ENCODE data around the gene OCA2. TPM values are rescaled to one million over a fixed set of nuclear protein-coding genes. Genes with fewer than 3 reads are reported as not detected.

Gene OCA2
- total RNA-seq, 1 donor from 2014 or later, result 25.7 TPM

GRCh38 chr15:27844018-27844666 is 255.0 kb downstream of the OCA2 start:
- no peak for DNase-seq

- no peak for DNase-seq
Measured at GRCh38 chr15:27843146-27843545, 256.0 kb downstream of the OCA2 start.

- DNase-seq, result no peak
Measured at GRCh38 chr15:27842526-27842925, 256.6 kb downstream of the OCA2 start.

GRCh38 chr15:27835233-27835939 is 263.7 kb downstream of the OCA2 start:
- DNase-seq, result no peak

DNA sequence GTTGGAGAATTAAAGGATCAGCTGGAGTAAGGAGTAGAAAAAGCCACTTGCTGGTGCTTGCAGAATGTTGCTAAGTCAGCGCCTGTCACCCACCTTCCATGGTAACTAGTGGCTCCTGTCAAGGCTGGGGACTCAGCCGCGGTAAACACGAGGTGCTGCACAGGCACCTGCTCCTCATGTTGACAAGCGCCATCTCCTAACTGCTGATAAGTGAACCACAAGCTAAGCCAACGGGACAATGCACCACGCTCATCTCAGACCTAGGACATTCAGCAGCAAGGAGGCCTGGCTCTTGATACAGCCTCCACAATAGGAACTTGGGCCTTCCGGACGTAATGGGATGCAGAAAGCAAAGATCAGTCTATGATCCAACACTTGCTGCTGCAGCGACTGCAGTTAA is 264.4 kb downstream of the OCA2 start:
- DNase-seq, result no peak

- DNase-seq, result no peak
Measured at GRCh38 chr15:27833974-27834373, 265.1 kb downstream of the OCA2 start.

DNA sequence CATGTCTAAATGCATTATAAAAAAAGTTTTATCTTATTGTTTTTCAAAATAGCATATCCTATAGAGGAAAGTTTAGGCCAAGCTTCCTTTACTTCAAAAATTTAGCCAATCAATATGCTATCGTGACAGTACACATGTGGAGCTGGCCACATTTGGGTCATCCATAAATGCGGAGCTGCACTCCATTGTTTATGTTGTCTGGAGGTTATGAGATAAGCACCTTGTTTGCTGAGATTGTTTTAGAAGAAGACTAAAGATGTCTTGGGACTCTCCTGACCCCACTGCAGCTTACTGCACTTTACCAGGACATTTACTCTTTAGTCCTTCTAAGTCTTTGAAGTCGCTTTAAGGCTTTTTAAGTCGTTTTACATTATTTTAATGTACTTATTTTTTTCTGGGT is 265.9 kb downstream of the OCA2 start:
- DNase-seq, result no peak

DNA sequence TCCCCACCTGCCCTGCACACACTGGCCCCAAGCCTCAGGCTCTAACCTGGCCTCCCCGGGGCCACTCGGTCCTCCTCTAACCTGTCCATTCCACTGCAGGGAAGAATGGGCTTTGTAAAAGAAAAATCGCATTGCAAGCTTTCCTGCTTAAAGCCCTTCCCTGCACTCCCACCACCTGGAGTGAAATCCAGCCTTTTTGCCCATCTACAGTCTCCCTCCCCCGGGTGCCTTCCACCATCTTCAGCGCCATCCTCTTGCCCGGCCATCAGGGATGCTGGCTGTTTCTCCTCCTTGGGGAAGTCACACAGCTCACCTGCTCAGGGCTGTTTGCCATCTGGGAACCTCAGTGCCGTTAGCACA is 266.9 kb downstream of the OCA2 start:
- DNase-seq, result no peak

DNA sequence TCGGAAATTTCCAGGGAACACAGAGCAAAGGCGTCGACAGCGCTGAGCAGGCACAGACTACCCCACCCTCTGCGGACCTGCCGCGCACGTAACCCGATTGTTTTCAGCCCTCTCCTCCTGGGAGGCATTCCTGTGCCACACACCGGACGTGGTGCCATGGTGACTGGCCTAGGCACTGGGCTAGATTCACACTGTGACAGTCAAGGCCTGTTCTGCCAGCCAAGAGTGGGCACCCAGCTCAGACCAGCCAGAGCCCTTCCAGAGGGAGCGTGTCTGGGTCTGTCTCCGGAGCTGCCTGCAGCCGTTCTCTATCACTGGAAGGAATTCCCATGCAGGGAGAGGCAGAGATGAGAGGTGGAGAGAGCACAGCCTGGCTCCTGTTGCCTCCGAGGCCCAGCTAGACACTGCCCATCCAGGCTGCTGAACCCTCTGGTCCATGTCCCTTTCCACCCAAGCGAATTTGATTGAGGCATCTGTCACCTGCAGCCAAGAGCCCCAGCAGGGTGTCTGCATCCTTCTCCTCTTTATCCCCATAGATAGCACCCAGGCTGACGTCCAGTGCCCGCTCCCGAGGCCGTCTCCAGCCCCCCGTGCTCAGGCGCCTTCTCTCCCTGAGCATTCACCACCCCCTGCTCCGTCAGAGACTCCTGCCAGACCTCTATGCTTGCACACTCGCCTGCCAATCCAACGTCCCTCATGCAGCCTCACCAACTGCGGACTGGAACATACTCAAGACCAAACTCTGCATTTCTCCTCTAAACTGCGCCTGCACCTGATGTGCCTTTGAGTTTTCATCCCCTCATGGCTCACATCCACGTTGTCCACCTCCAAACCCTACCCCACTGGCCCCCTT is 267.5 kb downstream of the OCA2 start:
- no peak for DNase-seq

DNA sequence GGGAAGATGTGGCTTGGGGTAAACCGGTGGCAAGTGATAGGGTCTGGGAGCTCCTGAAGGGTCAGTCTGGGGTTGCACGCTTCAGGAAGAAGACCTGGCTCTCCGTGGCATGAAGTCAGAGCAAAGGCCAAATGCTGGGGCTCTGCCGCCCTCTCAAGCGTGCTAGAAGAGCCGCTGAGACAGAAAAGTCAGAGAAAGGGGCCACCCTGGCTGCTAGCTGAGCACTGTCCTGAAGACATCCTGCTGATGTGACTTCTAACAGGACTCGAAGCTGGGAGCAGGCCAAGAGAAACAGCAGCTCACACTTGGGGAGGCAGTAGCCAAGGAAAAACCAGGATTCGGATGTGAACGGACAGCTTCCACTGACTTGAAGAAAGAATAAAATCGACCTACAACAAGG is 270.4 kb downstream of the OCA2 start:
- DNase-seq, result no peak

GRCh38 chr15:27826902-27827714 is 272.0 kb downstream of the OCA2 start:
- DNase-seq, result no peak

DNA sequence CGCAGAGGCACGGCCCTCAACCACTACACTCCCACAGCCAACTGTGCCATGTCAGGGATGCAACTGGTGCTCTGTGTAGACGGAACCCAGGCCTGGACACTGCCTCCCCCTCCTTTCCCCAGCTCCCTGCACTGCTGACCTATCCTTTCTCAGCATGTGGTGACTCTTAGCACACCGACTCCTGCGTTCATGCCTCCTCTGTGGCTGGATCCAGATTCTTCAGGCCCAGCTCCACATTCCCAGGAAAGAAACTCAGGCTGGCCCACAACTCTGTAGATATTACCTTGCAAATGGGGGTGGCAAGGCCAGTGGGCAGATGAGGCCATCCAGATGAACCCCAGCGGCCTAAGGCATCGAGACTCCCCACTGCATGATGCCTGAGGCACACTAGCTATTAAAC is 272.7 kb downstream of the OCA2 start:
- DNase-seq, result no peak

DNA sequence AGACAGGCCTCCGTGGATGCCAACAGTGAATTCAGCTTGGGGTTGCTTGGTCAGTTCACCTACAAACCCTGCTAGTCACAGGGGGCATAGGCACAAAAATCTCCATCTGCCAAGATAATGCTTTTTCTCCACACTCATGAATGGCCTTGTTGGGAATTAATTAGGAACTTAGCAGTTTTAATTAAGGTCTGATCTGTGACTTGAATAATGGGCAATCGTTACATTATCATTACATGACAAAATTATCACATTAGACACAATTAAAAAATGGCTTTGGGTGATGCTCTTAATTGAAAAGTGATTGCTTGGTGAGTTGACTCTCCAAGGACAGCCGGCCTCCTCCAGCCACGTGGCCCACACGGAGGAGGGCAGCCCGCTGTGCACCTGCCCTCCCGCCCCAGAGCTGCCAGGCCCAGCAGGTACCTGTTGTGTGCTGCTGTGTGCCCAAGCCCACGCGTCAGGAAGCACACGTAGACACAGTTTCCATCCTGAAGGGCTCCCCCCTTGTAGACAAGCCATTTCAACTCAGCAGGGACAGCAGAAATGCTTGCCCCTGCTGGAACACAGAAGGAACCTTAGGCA is 274.2 kb downstream of the OCA2 start:
- no peak for DNase-seq

- DNase-seq, result no peak
Measured at GRCh38 chr15:27821273-27821672, 277.8 kb downstream of the OCA2 start.

DNA sequence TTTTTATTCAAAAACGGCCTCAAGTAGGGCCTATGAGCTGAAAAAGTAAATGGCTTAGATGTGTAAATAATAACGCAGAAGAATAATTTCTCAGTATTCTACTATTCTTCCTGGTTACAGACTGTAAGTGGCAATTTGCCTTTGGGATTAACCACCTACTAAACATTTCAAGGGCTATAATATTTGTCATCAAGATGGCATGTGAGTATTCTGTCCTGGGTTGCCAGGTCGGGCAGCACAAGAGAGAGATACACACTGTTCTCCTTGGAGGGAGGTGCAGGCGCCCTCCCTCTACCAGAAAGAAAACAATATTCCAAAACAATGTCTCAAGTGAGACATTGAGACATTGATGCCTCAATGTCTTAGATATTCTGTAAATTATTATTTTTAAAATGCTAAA is 278.4 kb downstream of the OCA2 start:
- no peak for DNase-seq

- DNase-seq, result no peak
Measured at GRCh38 chr15:27820232-27820631, 278.9 kb downstream of the OCA2 start.

DNA sequence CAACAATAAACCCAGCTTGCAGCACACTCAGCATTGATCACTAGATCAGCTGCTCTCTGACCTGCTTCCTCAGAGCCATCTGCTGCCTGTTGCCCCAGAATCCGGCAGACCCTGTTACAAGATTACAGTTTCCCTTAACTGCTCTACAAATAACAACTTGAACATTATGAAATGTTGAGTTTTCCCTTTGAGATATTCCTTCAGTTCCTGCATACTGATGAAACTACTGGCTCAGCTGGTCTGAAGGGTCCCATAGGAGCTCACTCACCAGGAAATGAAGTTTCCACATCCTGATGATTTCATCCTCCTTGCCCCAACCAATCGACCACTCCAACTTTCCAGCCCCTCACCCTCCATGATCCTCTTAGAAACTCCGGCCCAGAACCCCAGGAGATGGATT is 281.9 kb downstream of the OCA2 start:
- no peak for DNase-seq

GRCh38 chr15:27816790-27817189 is 282.3 kb downstream of the OCA2 start:
- DNase-seq, result no peak

DNA sequence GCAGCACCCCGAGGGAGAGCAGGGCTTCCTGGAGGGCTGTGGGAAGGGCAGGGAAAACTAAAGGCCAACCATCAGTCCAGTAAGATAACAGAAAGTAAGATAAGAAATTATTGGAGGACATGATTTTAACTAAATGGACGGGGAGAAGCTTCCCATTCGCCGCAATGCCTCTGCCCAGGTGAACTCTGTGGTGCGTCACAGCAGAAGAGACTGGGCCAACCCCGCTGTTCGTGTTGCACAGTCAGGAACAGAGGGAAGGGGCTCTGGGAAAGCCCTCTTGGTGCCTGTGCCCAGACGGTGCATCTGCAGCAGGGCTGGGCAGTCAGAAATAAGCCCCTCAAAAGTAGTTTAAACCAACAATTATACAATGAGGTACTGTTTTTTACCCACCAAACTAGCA is 284.1 kb downstream of the OCA2 start:
- DNase-seq, result no peak

DNA sequence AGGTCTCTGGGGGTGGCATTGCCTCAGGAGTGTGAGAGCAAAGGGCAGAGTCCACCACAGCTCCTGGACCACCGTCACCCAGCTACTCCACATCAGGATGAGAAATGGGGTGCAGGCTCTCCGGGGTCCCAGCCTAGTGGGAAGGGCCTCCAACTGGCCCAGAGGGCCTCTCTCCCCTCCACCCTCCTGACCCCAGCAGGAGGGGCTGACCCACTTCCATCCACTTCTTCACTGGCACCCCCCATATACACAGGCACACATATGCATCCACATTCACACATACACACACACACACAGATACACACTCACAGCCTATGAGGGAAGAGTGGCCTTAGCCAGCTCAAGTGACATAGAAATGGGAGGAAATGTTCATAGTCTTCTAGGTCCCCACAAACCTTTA is 286.0 kb downstream of the OCA2 start:
- DNase-seq, result no peak

GRCh38 chr15:27808182-27808581 is 290.9 kb downstream of the OCA2 start:
- DNase-seq, result no peak

DNA sequence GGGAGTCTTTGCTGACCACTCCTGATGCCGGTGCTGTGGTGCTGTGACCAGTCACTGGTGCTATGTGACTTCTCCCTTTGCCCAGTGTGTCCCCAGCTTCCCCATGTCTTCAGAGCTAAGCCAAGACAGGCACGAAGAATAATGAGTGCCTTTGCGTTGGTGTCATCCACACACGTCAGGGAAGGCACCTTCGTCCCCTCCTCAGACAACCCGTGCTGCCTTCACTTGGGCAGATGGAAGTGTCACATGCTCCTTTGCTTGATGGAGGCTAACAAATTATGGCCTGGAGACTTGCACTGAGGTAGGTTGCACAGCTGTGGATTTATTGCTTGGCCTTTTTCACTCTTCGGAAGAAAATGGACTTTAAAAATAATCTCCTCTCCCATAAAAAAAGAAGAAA is 291.8 kb downstream of the OCA2 start:
- no peak for DNase-seq
